Measurements from ENCODE around the gene ADCY10.

Gene ADCY10

DNA sequence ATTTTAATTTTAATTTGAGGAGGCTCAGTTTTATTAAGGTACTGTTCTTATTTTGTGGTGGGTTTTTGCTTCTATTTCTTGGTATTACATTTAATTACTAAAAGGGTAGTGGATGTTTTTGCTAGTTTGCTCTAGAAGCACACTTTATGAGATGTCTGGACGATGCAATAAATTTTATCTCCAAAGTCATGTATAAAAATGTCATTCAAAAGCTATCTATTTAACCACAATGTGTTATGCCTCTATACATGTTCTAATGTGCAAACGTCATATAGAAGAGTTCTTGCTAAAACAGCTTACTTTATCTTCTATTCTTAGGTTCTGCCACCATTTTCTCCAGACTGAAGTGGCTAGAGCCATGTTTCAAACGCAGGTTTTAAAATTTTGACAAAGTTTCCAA, 35.9 kb upstream of the ADCY10 start:
- Histone ChIP-seq H3K9me3 (ENCODE audit: severe bottlenecking) (no peaks in the 10 kb centered on the region), H3K27ac (ENCODE audit: poor library complexity, severe bottlenecking) (no peak overlapping the region), H3K27me3 (ENCODE audit: insufficient read depth, poor library complexity, severe bottlenecking) (no peaks in the 10 kb centered on the region), H3K36me3 (ENCODE audit: low read depth) (peaks cover 35% of the 10 kb centered on the region), H3K4me1 (ENCODE audit: insufficient read depth, poor library complexity, severe bottlenecking) (peaks cover 5% of the 10 kb centered on the region), H3K4me3 (ENCODE audit: severe bottlenecking) (no peak overlapping the region)
- TF ChIP-seq, protein P1, sequence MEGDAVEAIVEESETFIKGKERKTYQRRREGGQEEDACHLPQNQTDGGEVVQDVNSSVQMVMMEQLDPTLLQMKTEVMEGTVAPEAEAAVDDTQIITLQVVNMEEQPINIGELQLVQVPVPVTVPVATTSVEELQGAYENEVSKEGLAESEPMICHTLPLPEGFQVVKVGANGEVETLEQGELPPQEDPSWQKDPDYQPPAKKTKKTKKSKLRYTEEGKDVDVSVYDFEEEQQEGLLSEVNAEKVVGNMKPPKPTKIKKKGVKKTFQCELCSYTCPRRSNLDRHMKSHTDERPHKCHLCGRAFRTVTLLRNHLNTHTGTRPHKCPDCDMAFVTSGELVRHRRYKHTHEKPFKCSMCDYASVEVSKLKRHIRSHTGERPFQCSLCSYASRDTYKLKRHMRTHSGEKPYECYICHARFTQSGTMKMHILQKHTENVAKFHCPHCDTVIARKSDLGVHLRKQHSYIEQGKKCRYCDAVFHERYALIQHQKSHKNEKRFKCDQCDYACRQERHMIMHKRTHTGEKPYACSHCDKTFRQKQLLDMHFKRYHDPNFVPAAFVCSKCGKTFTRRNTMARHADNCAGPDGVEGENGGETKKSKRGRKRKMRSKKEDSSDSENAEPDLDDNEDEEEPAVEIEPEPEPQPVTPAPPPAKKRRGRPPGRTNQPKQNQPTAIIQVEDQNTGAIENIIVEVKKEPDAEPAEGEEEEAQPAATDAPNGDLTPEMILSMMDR (IDR thresholded peaks at IDR 0.05; ENCODE audit: poor library complexity, severe bottlenecking) = no peak
- no peak for DNase-seq (ENCODE audit: low spot score)
- no peak for ATAC-seq (ENCODE audit: low read depth)

DNA sequence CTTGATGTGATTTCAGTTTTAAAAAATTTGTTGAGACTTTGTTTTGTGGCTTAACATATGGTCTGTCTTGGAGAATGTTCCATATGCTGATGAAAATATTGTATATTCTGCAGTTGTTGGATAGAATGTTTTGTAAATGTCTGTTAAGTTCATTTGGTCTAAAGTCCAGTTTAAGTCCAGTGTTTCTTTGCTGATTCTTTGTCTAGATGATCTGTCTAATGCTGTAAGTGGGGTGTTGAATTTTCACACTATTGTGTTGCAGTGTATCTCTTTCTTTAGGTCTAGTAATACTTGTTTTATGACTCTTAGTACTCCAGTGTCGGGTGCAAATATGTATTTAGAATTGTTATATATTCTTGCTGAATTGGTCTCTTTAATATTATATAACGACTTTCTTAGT, 33.8 kb upstream of the ADCY10 start:
- no peak overlapping the region for H3K27ac ChIP-seq (ENCODE audit: poor library complexity, severe bottlenecking)
- no peaks in the 10 kb centered on the region for H3K9me3 ChIP-seq (ENCODE audit: severe bottlenecking)
- TF ChIP-seq, protein P1 (IDR thresholded peaks at IDR 0.05; ENCODE audit: poor library complexity, severe bottlenecking) = no peak
- no peak for DNase-seq (ENCODE audit: low spot score)
- ATAC-seq (ENCODE audit: low read depth) = no peak
- H3K4me1 ChIP-seq (ENCODE audit: insufficient read depth, poor library complexity, severe bottlenecking) = peaks cover 10% of the 10 kb centered on the region
- peaks cover 28% of the 10 kb centered on the region for H3K36me3 ChIP-seq (ENCODE audit: low read depth)
- H3K4me3 ChIP-seq (ENCODE audit: severe bottlenecking) = no peak overlapping the region
- no peaks in the 10 kb centered on the region for H3K27me3 ChIP-seq (ENCODE audit: insufficient read depth, poor library complexity, severe bottlenecking)

DNA sequence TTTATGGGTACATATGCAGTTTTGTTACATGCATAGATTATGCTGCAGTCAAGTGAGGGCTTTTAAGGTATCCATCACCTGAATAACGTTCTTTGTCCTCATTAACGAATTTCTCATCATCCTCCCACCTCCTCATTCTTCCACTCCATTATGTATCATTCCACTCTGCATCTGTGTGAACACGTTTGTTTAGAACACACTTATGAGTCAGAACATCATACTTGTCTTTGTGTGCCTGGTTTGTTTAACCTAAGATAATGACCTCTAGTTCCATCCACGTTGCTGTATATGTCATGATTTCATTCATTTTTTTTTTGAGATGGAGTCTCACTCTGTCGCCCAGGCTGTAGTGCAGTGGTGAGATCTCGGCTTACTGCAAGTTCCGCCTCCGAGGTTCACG, 29.6 kb upstream of the ADCY10 start:
- H3K27ac ChIP-seq (ENCODE audit: poor library complexity, severe bottlenecking) = no peak overlapping the region
- peaks cover 17% of the 10 kb centered on the region for H3K36me3 ChIP-seq (ENCODE audit: low read depth)
- H3K9me3 ChIP-seq (ENCODE audit: severe bottlenecking) = no peaks in the 10 kb centered on the region
- no peak for ATAC-seq (ENCODE audit: low read depth)
- H3K4me3 ChIP-seq (ENCODE audit: severe bottlenecking) = no peak overlapping the region
- DNase-seq (ENCODE audit: low spot score) = no peak
- TF ChIP-seq, protein P1 (IDR thresholded peaks at IDR 0.05; ENCODE audit: poor library complexity, severe bottlenecking) = no peak
- no peaks in the 10 kb centered on the region for H3K27me3 ChIP-seq (ENCODE audit: insufficient read depth, poor library complexity, severe bottlenecking)
- H3K4me1 ChIP-seq (ENCODE audit: insufficient read depth, poor library complexity, severe bottlenecking) = peaks cover 8% of the 10 kb centered on the region

DNA sequence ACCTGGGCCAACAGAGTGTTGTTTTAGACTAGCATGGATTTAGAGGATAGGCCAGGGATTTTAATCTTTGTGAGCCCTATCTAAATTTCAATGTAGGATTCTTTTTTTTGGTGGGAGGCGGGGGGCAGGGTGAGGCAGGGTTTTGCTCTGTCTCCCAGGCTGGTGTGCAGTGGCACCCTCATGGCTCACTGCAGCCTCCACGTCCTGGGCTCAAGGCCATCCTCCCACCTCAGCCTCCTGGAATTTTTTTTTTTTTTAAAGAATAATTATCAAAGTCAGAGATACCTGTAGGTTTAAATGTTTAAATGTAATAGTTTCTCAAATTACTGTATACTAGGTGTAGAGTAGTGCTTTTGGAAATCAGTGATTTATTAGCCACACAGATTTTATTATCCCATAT, 26.3 kb upstream of the ADCY10 start:
- TF ChIP-seq, protein P1 (IDR thresholded peaks at IDR 0.05; ENCODE audit: poor library complexity, severe bottlenecking) = no peak
- DNase-seq (ENCODE audit: low spot score) = no peak
- Histone ChIP-seq H3K27ac (ENCODE audit: poor library complexity, severe bottlenecking) (no peak overlapping the region), H3K36me3 (ENCODE audit: low read depth) (peaks cover 17% of the 10 kb centered on the region), H3K4me3 (ENCODE audit: severe bottlenecking) (no peak overlapping the region), H3K4me1 (ENCODE audit: insufficient read depth, poor library complexity, severe bottlenecking) (peaks cover 13% of the 10 kb centered on the region), H3K27me3 (ENCODE audit: insufficient read depth, poor library complexity, severe bottlenecking) (no peaks in the 10 kb centered on the region), H3K9me3 (ENCODE audit: severe bottlenecking) (no peaks in the 10 kb centered on the region)
- ATAC-seq (ENCODE audit: low read depth) = no peak

DNA sequence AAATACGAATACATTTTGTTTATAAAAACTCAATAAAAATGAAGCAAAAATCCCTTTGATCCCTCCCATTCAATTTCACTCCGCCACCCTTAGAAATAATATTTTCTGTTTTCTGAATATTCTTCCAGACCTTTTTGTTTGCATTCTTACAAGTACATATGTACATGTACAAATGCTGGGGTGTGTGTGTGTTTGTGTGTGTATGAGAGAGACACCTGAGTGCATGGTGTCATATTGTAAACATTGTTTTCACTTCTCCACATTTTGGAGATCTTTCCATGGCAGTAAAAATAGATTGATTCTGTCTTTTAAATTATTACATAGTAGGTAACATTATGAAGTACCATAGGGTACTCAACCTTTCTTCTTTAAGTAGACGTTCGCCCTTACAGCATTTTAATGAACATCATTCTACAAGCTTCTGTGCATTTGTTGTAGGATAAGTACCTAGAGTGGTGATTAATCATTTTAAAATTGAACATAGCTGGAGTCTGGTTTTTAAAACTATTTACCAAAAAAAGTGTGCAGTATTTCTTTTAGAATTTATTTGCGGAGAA, 24.2 kb upstream of the ADCY10 start:
- Histone ChIP-seq H3K9me3 (ENCODE audit: severe bottlenecking) (no peaks in the 10 kb centered on the region), H3K27me3 (ENCODE audit: insufficient read depth, poor library complexity, severe bottlenecking) (no peaks in the 10 kb centered on the region), H3K4me3 (ENCODE audit: severe bottlenecking) (peak overlapping the region; percentile 66), H3K36me3 (ENCODE audit: low read depth) (peaks cover 8% of the 10 kb centered on the region), H3K4me1 (ENCODE audit: insufficient read depth, poor library complexity, severe bottlenecking) (peaks cover 12% of the 10 kb centered on the region), H3K27ac (ENCODE audit: poor library complexity, severe bottlenecking) (peak overlapping the region; percentile 87)
- ATAC-seq (ENCODE audit: low read depth) (no peak), DNase-seq (ENCODE audit: low spot score) (no peak)
- TF ChIP-seq, protein P1 (IDR thresholded peaks at IDR 0.05; ENCODE audit: poor library complexity, severe bottlenecking) = no peak

All from RWPE2 (cell line).